Measurements from ENCODE around the gene STAG3. TPM values are rescaled to one million over a fixed set of nuclear protein-coding genes. Genes with fewer than 3 reads are reported as not detected.

STAG3 gene
- total and polyA plus RNA-seq, 9 of the 15 experiments (the other 6 are each of a cell fraction or from before 2014, with no cell fraction given), result 0.54 to 2.5 (median 1.7) TPM

- TF ChIP-seq NUFIP1 (IDR thresholded peaks at IDR 0.05; ENCODE audit: partially characterized antibody) (no peak), BRD9 (IDR thresholded peaks at IDR 0.05; ENCODE audit: low read depth, partially characterized antibody) (peak; percentile 93), NCOA4 (IDR thresholded peaks at IDR 0.05; ENCODE audit: partially characterized antibody) (no peak)
- TF ChIP-seq, protein P1, sequence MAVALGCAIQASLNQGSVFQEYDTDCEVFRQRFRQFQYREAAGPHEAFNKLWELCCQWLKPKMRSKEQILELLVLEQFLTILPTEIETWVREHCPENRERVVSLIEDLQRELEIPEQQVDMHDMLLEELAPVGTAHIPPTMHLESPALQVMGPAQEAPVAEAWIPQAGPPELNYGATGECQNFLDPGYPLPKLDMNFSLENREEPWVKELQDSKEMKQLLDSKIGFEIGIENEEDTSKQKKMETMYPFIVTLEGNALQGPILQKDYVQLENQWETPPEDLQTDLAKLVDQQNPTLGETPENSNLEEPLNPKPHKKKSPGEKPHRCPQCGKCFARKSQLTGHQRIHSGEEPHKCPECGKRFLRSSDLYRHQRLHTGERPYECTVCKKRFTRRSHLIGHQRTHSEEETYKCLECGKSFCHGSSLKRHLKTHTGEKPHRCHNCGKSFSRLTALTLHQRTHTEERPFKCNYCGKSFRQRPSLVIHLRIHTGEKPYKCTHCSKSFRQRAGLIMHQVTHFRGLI (CRISPR knock-in tag; IDR thresholded peaks at IDR 0.05), result 0 out of 2 replicates have a peak, but pooled peaks have one; percentile 14
- TF ChIP-seq, protein P2, sequence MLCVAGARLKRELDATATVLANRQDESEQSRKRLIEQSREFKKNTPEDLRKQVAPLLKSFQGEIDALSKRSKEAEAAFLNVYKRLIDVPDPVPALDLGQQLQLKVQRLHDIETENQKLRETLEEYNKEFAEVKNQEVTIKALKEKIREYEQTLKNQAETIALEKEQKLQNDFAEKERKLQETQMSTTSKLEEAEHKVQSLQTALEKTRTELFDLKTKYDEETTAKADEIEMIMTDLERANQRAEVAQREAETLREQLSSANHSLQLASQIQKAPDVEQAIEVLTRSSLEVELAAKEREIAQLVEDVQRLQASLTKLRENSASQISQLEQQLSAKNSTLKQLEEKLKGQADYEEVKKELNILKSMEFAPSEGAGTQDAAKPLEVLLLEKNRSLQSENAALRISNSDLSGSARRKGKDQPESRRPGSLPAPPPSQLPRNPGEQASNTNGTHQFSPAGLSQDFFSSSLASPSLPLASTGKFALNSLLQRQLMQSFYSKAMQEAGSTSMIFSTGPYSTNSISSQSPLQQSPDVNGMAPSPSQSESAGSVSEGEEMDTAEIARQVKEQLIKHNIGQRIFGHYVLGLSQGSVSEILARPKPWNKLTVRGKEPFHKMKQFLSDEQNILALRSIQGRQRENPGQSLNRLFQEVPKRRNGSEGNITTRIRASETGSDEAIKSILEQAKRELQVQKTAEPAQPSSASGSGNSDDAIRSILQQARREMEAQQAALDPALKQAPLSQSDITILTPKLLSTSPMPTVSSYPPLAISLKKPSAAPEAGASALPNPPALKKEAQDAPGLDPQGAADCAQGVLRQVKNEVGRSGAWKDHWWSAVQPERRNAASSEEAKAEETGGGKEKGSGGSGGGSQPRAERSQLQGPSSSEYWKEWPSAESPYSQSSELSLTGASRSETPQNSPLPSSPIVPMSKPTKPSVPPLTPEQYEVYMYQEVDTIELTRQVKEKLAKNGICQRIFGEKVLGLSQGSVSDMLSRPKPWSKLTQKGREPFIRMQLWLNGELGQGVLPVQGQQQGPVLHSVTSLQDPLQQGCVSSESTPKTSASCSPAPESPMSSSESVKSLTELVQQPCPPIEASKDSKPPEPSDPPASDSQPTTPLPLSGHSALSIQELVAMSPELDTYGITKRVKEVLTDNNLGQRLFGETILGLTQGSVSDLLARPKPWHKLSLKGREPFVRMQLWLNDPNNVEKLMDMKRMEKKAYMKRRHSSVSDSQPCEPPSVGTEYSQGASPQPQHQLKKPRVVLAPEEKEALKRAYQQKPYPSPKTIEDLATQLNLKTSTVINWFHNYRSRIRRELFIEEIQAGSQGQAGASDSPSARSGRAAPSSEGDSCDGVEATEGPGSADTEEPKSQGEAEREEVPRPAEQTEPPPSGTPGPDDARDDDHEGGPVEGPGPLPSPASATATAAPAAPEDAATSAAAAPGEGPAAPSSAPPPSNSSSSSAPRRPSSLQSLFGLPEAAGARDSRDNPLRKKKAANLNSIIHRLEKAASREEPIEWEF (CRISPR knock-in tag; IDR thresholded peaks at IDR 0.05), result no peak
- TF ChIP-seq, protein P3, sequence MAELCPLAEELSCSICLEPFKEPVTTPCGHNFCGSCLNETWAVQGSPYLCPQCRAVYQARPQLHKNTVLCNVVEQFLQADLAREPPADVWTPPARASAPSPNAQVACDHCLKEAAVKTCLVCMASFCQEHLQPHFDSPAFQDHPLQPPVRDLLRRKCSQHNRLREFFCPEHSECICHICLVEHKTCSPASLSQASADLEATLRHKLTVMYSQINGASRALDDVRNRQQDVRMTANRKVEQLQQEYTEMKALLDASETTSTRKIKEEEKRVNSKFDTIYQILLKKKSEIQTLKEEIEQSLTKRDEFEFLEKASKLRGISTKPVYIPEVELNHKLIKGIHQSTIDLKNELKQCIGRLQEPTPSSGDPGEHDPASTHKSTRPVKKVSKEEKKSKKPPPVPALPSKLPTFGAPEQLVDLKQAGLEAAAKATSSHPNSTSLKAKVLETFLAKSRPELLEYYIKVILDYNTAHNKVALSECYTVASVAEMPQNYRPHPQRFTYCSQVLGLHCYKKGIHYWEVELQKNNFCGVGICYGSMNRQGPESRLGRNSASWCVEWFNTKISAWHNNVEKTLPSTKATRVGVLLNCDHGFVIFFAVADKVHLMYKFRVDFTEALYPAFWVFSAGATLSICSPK (IDR thresholded peaks at IDR 0.05; ENCODE audit: borderline replicate concordance), result peak; percentile 93; the same call in 1 of the 2 replicates
Observed at GRCh38 chr7:100130608-100131453, 46.9 kb upstream of the STAG3 start (continued).

All from K562 (cell line).